GM12878 (cell line): ENCODE measurements around the gene SVIP. TPM values are rescaled to one million over a fixed set of nuclear protein-coding genes. Genes with fewer than 3 reads are reported as not detected.

Experiments
- ATAC-seq: fragments of 200-7000 bp; cut with Tn5 transposase; 3 replicates; pipeline ENCODE4 v1.9.1; 2020; ENCODE audit warnings: mild to moderate bottlenecking, moderate library complexity
- BruUV-seq: library from RNA; stranded (reverse); fragments of 400-500 nt; replicated peaks from 2 replicates; lab custom pipeline; 2021; lab: Mats Ljungman, UMichigan
- CTCF ChIA-PET: fragments of 300-600 bp; sonication (Branson Sonifier 250); formaldehyde crosslinking; extraction: SDS; loops from one replicate; lab custom pipeline; 2021; ENCODE audit warnings: inconsistent platforms; lab: Yijun Ruan, JAX
- POLR2A ChIA-PET: fragments of 350-600 bp; formaldehyde crosslinking; extraction: SDS; loops from one replicate; lab custom pipeline; 2021; ENCODE audit warnings: inconsistent platforms; lab: Charles Lee
- RAD21 ChIA-PET: fragments of 300-600 bp; sonication (Branson Sonifier 250); formaldehyde crosslinking; loops from one replicate; lab custom pipeline; 2023; ENCODE audit warnings: antibody characterized with exemption; ENCODE audit not compliant: unreplicated experiment; lab: Charles Lee
- SMC1A ChIA-PET: fragments of 300-600 bp; sonication (Branson Sonifier 250); formaldehyde crosslinking; loops from one replicate; lab custom pipeline; 2023; ENCODE audit not compliant: unreplicated experiment, uncharacterized antibody; lab: Charles Lee
- DNase-seq: peaks from one replicate; pipeline ENCODE4 v3.0.0-alpha.2; 2011; ENCODE audit warnings: low read depth, low spot score
- FAIRE-seq: peaks from 3 replicates; lab custom pipeline; 2011; peaks lifted over from hg19 to GRCh38; lab: Jason Lieb, UNC
- H2AFZ ChIP-seq: 2 replicates; pipeline ENCODE4 v1.6.0; 2011; ENCODE audit warnings: low read depth, low read length, control low read depth; ENCODE audit not compliant: control insufficient read depth
- H3K27ac ChIP-seq: 2 replicates; pipeline ENCODE4 v1.5.1; 2011; ENCODE audit warnings: control low read depth; ENCODE audit not compliant: control insufficient read depth, insufficient read depth
- H3K27me3 ChIP-seq, 2 experiments: replicated peaks in 1 of 2; 2 replicates each; pipeline versions ENCODE4 v1.6.0 to v1.6.1; 2011; ENCODE audit warnings: low read length in 1 of 2; ENCODE audit not compliant: control insufficient read depth in 2 of 2, insufficient read depth in 2 of 2
- H3K36me3 ChIP-seq, 2 experiments: 2 replicates each; pipeline ENCODE4 v1.5.1; 2011; ENCODE audit warnings: low read length in 1 of 2; ENCODE audit not compliant: control insufficient read depth in 2 of 2, insufficient read depth in 2 of 2
- H3K4me1 ChIP-seq: 2 replicates; pipeline ENCODE4 v1.6.1; 2011; ENCODE audit warnings: mild to moderate bottlenecking, low read length, moderate library complexity, mixed read lengths; ENCODE audit not compliant: control insufficient read depth, insufficient read depth
- H3K4me2 ChIP-seq: 2 replicates; pipeline ENCODE4 v1.6.0; 2011; ENCODE audit warnings: control low read depth; ENCODE audit not compliant: control insufficient read depth, insufficient read depth
- H3K4me3 ChIP-seq: fragments of 200-600 bp; sonication (generic); 2 replicates; pipeline ENCODE4 v1.5.1; 2016
- H3K79me2 ChIP-seq: 2 replicates; pipeline ENCODE4 v1.6.0; 2011; ENCODE audit warnings: low read length; ENCODE audit not compliant: control insufficient read depth, insufficient read depth
- H3K9ac ChIP-seq: 2 replicates; pipeline ENCODE4 v1.8.0; 2011; ENCODE audit warnings: low read length, control low read depth, mixed read lengths; ENCODE audit not compliant: control insufficient read depth, insufficient read depth
- H3K9me3 ChIP-seq: replicated peaks from 3 replicates; pipeline ENCODE4 v1.5.1; 2011; ENCODE audit warnings: mild to moderate bottlenecking, low read length; ENCODE audit not compliant: control insufficient read depth, insufficient read depth
- H4K20me1 ChIP-seq: 2 replicates; pipeline ENCODE4 v1.6.0; 2011; ENCODE audit not compliant: control insufficient read depth, insufficient read depth
- BACH1 ChIP-seq: fragments of 450-650 bp; IDR thresholded peaks from 2 replicates; pipeline ENCODE4 v1.6.1; 2017; ENCODE audit warnings: mild to moderate bottlenecking, borderline replicate concordance
- FOS ChIP-seq: IDR thresholded peaks from 3 replicates; pipeline ENCODE4 v1.6.1; 2011; ENCODE audit warnings: borderline replicate concordance; ENCODE audit not compliant: insufficient read length; ENCODE audit errors: extremely low read depth
- HDGF ChIP-seq: fragments of 450-650 bp; IDR thresholded peaks from 2 replicates; pipeline ENCODE4 v1.6.1; 2016; ENCODE audit warnings: antibody characterized with exemption
- NBN ChIP-seq: fragments of 450-650 bp; IDR thresholded peaks from 2 replicates; pipeline ENCODE4 v1.6.1; 2016
- PAX5 ChIP-seq: IDR thresholded peaks from 2 replicates; pipeline ENCODE4 v1.6.1; 2011; ENCODE audit warnings: low read depth, low read length, borderline replicate concordance
- POLR2A ChIP-seq: IDR thresholded peaks from 2 replicates; pipeline ENCODE4 v1.6.1; 2011; ENCODE audit warnings: low read depth, mild to moderate bottlenecking, low read length
- POLR2AphosphoS2 ChIP-seq: IDR thresholded peaks from 2 replicates; pipeline ENCODE4 v1.6.1; 2011; ENCODE audit warnings: low read depth, mild to moderate bottlenecking, low read length, improper control_type of control experiment, moderate library complexity
- SMC3 ChIP-seq: IDR thresholded peaks from 2 replicates; pipeline ENCODE4 v1.6.1; 2011; ENCODE audit warnings: low read length, improper control_type of control experiment, borderline replicate concordance
- SRF ChIP-seq, 2 experiments: IDR thresholded peaks; 2 replicates each; pipeline ENCODE4 v1.6.1; 2011; ENCODE audit warnings: low read depth in 2 of 2, low read length in 2 of 2, mild to moderate bottlenecking in 1 of 2, moderate library complexity in 1 of 2
- TBL1XR1 ChIP-seq: IDR thresholded peaks from 2 replicates; pipeline ENCODE4 v1.6.1; 2012; ENCODE audit warnings: low read depth, low read length, improper control_type of control experiment
- ZBED1 ChIP-seq: IDR thresholded peaks from 2 replicates; pipeline ENCODE4 v1.6.1; 2016; ENCODE audit warnings: borderline replicate concordance
- WGBS: methylation state at CpG from one replicate; pipeline ENCODE4 v1.1.6; 2016; ENCODE audit warnings: low lambda C conversion rate; ENCODE audit not compliant: insufficient replicate concordance, insufficient coverage; ENCODE audit errors: missing lambda C conversion rate; 5-methylcytosine and 5-hydroxymethylcytosine counted together
- in situ Hi-C: fragments of 300-500 bp; cut with MboI; formaldehyde crosslinking; loops from 9 replicates; pipeline ENCODE4 v1.14.3; 2018; ENCODE audit warnings: mixed read lengths
- intact Hi-C: fragments of 100-400 bp; cut with micrococcal nuclease; formaldehyde crosslinking; loops from one replicate; pipeline ENCODE4 v1.14.2; 2022; ENCODE audit not compliant: unreplicated experiment
- polyA plus RNA-seq, 11 experiments: library from polyadenylated mRNA; depleted of rRNA in 4 of 11; unstranded in 6 of 11; stranded (reverse) in 5 of 11; fragments of >200 nt; fragmentation: Nextera tagmentation in 4 of 11; fragmentation: Illumina TruSeq in 1 of 11; extraction: Ambion mirVana in 4 of 11; extraction: Trizol in 1 of 11; gene quantifications; 1 replicate in 1 of 11; 2 replicates in 10 of 11; pipeline versions ENCODE4 v1.2.1 to v1.2.3, GENCODE V29; 2011 to 2016; ENCODE audit warnings: inconsistent platforms in 2 of 11, missing spikeins in 2 of 11, low read depth in 1 of 11
- total RNA-seq, 4 experiments: library from RNA; depleted of rRNA in 3 of 4; stranded (reverse); fragments of >200 nt in 3 of 4; fragmentation: Illumina TruSeq in 1 of 4; extraction: Trizol in 1 of 4; gene quantifications; 2 replicates each; pipeline versions ENCODE4 v1.2.1 to v1.2.3, GENCODE V29; 2013 to 2021
- TF ChIP-seq, protein P1 (sequence below): IDR thresholded peaks from 2 replicates; pipeline ENCODE4 v1.6.1; 2012; ENCODE audit warnings: low read depth, low read length, improper control_type of control experiment
- TF ChIP-seq, protein P2 (sequence below): fragments of 450-650 bp; IDR thresholded peaks from 2 replicates; pipeline ENCODE4 v1.6.1; 2017; ENCODE audit warnings: mild to moderate bottlenecking, low read depth, inconsistent platforms; ENCODE audit not compliant: poor library complexity, severe bottlenecking
- TF ChIP-seq, protein P3 (sequence below), 3 experiments: IDR thresholded peaks in 2 of 3; conservative IDR thresholded peaks in 1 of 3; 2 replicates each; pipeline ENCODE4 v1.5.1; 2011; ENCODE audit warnings: low read depth in 3 of 3, low read length in 3 of 3, mild to moderate bottlenecking in 3 of 3, control low read depth in 2 of 3, moderate library complexity in 2 of 3, inconsistent platforms in 1 of 3, mixed read lengths in 1 of 3; ENCODE audit not compliant: control insufficient read depth in 2 of 3, insufficient read depth in 1 of 3; ENCODE audit errors: extremely low read depth in 1 of 3
- TF ChIP-seq, protein P4 (sequence below): fragments of 450-650 bp; IDR thresholded peaks from 2 replicates; pipeline ENCODE4 v1.6.1; 2018; ENCODE audit warnings: mild to moderate bottlenecking, low read depth, moderate library complexity; ENCODE audit not compliant: partially characterized antibody

The SVIP gene
- total and polyA plus RNA-seq, 10 of the 15 experiments (the other 5 are each of a cell fraction or from before 2014, with no cell fraction given), result 17.8 to 78.0 (median 55.4) TPM

DNA sequence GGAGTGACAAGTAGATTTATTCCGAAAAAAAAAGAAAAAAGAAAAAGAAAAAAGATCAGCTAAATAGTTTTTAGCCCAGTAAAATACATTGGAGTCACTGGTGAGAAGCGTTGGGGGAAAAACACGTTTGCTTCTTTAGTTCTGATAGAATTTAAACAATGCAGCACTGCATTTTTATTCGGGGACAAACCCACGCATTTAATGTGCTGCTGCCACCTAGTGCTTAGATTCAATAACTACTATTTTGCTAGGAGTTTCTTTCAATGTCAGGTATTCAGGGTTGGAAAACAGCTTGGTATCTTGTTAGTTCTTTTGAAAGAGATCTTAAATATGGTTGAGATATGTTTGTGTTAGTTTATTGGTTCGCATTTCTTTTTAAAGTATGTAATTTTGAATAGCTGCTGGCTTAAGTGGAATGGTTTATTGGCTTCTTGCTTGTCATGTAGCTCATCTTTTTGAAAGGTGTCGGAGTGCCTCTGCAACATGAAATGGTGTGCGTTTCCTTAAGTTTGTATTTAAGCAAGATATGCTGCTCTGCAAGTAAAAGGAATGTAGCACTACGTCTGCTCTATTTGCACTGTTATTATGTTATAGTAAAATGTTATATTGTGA is 41.9 kb downstream of the SVIP start:
- Histone ChIP-seq H2AFZ (no peak overlapping the region), H3K9me3 (0 out of 3 replicates have a peak, but pooled peaks cover 1% of the 10 kb centered on the region), H3K27me3 (no peaks in the 10 kb centered on the region), H3K4me2 (peak overlapping the region; percentile 44), H3K27ac (peak overlapping the region; percentile 63; the same call in 1 of the 2 replicates), H3K79me2 (no peaks in the 10 kb centered on the region), H3K36me3 (no peaks in the 10 kb centered on the region), H3K4me3 (no peak overlapping the region), H3K9ac (no peak overlapping the region), H4K20me1 (no peaks in the 10 kb centered on the region), H3K4me1 (peaks cover 13% of the 10 kb centered on the region)
- ChIA-PET RAD21 (interaction anchor here (0.6 to 5.5 kb wide), 50 partner anchors 9 to 617 kb away, joined by 3 to 103 read pairs (median 4); partner anchors contain the start of genes FANCF and SVIP), POLR2A (interaction anchor here (0.6 to 4.3 kb wide), 9 partner anchors 11 to 122 kb away, joined by 3 to 17 read pairs (median 5); partner anchors contain the start of genes GAS2 and SVIP), CTCF (interaction anchor here (0.6 to 6.7 kb wide), 67 partner anchors 9 to 617 kb away, joined by 3 to 135 read pairs (median 6); partner anchors contain the start of genes FANCF, GAS2, SLC17A6 and SVIP), SMC1A (interaction anchor here (0.6 to 14.6 kb wide), 56 partner anchors 8 to 616 kb away, joined by 3 to 251 read pairs (median 4); partner anchors contain the start of genes FANCF, GAS2 and SVIP)
- ATAC-seq, result peak; percentile 52
- in situ Hi-C loops (loop anchor here (10.0 kb wide), 1 partner anchor 113 kb away; no protein-coding TSS in a partner anchor), intact Hi-C loops (loop anchor here (1.0 to 10.0 kb wide), 5 partner anchors 57 to 593 kb away; partner anchors contain the start of gene ANO5)
- peak; percentile 91 for FAIRE-seq
- DNase-seq, result no peak
- no TSS peak for BruUV-seq
- WGBS, result 24% methylated on average over 9 of the region's 9 CpGs
- TF ChIP-seq POLR2A, result no peak
- TF ChIP-seq, protein P1, sequence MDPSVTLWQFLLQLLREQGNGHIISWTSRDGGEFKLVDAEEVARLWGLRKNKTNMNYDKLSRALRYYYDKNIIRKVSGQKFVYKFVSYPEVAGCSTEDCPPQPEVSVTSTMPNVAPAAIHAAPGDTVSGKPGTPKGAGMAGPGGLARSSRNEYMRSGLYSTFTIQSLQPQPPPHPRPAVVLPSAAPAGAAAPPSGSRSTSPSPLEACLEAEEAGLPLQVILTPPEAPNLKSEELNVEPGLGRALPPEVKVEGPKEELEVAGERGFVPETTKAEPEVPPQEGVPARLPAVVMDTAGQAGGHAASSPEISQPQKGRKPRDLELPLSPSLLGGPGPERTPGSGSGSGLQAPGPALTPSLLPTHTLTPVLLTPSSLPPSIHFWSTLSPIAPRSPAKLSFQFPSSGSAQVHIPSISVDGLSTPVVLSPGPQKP, result no peak
- 0 out of 2 replicates have a peak, but pooled peaks have one; percentile 37 for TF ChIP-seq NBN
- TF ChIP-seq, protein P2, sequence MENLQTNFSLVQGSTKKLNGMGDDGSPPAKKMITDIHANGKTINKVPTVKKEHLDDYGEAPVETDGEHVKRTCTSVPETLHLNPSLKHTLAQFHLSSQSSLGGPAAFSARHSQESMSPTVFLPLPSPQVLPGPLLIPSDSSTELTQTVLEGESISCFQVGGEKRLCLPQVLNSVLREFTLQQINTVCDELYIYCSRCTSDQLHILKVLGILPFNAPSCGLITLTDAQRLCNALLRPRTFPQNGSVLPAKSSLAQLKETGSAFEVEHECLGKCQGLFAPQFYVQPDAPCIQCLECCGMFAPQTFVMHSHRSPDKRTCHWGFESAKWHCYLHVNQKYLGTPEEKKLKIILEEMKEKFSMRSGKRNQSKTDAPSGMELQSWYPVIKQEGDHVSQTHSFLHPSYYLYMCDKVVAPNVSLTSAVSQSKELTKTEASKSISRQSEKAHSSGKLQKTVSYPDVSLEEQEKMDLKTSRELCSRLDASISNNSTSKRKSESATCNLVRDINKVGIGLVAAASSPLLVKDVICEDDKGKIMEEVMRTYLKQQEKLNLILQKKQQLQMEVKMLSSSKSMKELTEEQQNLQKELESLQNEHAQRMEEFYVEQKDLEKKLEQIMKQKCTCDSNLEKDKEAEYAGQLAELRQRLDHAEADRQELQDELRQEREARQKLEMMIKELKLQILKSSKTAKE, result peak; percentile 43
- no peak for TF ChIP-seq HDGF
- no peak for TF ChIP-seq SRF (IDR thresholded peaks at IDR 0.05; ENCODE audit: low read depth in 2 of 2, low read length in 2 of 2)
- TF ChIP-seq, protein P3, sequence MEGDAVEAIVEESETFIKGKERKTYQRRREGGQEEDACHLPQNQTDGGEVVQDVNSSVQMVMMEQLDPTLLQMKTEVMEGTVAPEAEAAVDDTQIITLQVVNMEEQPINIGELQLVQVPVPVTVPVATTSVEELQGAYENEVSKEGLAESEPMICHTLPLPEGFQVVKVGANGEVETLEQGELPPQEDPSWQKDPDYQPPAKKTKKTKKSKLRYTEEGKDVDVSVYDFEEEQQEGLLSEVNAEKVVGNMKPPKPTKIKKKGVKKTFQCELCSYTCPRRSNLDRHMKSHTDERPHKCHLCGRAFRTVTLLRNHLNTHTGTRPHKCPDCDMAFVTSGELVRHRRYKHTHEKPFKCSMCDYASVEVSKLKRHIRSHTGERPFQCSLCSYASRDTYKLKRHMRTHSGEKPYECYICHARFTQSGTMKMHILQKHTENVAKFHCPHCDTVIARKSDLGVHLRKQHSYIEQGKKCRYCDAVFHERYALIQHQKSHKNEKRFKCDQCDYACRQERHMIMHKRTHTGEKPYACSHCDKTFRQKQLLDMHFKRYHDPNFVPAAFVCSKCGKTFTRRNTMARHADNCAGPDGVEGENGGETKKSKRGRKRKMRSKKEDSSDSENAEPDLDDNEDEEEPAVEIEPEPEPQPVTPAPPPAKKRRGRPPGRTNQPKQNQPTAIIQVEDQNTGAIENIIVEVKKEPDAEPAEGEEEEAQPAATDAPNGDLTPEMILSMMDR (IDR thresholded peaks at IDR 0.05 in 2 of 3, conservative IDR thresholded peaks at IDR 0.05 in 1 of 3; ENCODE audit: control insufficient read depth in 2 of 3, extremely low read depth in 1 of 3, insufficient read depth in 1 of 3, low read depth in 3 of 3, low read length in 3 of 3), result peak; percentile 60 to 81 (median 72)
- TF ChIP-seq PAX5, result no peak
- TF ChIP-seq SMC3, result peak; percentile 68; the same call in 1 of the 2 replicates
- no peak for TF ChIP-seq TBL1XR1
- TF ChIP-seq ZBED1, result no peak
- no peak for TF ChIP-seq FOS
- TF ChIP-seq POLR2AphosphoS2, result no peak
- TF ChIP-seq, protein P4, sequence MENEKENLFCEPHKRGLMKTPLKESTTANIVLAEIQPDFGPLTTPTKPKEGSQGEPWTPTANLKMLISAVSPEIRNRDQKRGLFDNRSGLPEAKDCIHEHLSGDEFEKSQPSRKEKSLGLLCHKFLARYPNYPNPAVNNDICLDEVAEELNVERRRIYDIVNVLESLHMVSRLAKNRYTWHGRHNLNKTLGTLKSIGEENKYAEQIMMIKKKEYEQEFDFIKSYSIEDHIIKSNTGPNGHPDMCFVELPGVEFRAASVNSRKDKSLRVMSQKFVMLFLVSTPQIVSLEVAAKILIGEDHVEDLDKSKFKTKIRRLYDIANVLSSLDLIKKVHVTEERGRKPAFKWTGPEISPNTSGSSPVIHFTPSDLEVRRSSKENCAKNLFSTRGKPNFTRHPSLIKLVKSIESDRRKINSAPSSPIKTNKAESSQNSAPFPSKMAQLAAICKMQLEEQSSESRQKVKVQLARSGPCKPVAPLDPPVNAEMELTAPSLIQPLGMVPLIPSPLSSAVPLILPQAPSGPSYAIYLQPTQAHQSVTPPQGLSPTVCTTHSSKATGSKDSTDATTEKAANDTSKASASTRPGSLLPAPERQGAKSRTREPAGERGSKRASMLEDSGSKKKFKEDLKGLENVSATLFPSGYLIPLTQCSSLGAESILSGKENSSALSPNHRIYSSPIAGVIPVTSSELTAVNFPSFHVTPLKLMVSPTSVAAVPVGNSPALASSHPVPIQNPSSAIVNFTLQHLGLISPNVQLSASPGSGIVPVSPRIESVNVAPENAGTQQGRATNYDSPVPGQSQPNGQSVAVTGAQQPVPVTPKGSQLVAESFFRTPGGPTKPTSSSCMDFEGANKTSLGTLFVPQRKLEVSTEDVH, result peak; percentile 33
- TF ChIP-seq BACH1, result no peak
